Measurements from ENCODE around the gene SETD3.

Gene SETD3

GRCh38 chr14:99497894-99498293 is 17.2 kb upstream of the SETD3 start:
- no peak for DNase-seq (ENCODE audit: low read depth)

DNA sequence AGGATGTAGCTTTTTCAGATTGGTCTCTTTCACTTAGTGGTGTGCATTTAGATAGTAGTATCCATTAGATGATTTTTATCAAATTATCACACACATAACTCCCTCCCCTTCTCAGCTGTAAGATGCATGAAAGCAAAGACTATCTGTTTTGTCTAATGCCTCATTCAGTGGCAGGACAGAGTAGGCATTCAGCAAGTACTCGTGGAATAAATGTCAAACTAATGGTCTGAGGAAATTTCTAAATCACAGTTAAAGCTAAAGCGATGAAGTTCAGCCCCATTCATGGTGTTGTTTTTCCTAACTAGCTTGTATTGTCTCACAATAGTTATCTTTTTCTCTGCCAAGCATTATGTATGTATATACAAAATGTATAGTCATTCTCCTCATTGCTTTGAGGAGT is 16.7 kb upstream of the SETD3 start:
- DNase-seq (ENCODE audit: low read depth): no peak

DNA sequence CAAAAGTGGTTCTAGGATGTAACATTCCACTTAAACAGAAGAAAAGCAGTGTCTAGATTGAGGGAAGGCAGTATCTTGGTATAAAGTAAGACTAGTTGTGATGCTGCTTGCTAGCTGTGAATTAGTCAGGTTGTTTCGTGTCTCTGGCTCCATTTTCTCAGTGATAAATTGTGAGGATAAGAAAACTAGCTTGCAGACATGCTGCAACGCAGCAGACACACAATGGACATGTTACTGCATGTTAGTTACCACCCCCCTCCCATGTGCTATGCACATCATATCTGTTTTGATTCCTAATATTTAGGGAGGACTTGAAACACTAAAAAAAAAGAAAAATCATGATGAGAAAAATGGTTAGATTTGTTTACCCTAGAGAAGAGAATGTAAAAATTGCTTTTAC is 3.4 kb upstream of the SETD3 start:
- DNase-seq (ENCODE audit: low read depth): no peak

GRCh38 chr14:99481745-99482099 is 1.1 kb upstream of the SETD3 start:
- DNase-seq (ENCODE audit: low read depth): no peak

DNA sequence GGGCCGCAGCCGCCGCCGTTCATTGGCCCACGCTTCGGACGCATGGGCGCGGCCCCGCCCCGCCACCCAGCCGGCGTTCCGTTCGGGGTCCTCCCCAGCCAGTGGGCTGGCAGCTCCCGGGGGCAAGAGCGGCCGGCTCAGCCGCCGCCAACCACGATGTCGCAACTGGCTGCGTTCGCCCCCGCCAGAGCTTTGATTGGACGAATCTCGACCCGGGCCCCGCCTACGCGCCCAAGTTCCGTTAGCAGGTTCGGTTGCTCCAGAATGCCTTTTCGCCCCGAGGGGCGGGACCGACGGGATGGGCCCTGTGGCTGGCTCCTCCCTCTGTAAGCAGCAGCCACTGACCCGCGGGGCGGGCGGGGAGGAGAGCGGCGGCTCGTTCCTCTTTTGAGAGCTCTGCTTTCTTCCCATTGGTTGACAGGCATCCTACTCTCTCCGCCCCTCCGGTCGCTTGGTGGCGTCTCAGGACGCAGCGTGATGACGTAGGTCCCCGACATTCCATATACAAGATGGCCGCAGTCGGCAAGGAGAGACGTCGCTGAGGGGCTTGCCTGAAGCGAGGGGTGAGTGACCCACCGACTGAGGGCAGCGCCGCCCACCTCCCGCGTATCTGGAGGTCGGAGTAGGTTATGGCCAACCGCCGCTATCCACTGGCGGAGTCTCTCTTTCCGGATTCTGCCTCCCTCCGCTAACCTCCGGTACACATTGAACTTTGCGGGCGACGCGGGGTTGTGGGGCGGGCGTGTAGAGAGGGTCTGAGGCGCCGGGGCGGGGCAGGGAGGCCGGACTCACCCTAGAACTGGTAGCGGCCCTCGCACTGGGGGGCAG is 472 bp upstream of the SETD3 start, which contains the start of gene CCNK:
CCNK (plus strand) TSS at position 493 of the 828 bp plus-strand sequence. CDS start 11,269 bp downstream, outside the sequence.
- DNase-seq (ENCODE audit: low read depth): peak; percentile 99

DNA sequence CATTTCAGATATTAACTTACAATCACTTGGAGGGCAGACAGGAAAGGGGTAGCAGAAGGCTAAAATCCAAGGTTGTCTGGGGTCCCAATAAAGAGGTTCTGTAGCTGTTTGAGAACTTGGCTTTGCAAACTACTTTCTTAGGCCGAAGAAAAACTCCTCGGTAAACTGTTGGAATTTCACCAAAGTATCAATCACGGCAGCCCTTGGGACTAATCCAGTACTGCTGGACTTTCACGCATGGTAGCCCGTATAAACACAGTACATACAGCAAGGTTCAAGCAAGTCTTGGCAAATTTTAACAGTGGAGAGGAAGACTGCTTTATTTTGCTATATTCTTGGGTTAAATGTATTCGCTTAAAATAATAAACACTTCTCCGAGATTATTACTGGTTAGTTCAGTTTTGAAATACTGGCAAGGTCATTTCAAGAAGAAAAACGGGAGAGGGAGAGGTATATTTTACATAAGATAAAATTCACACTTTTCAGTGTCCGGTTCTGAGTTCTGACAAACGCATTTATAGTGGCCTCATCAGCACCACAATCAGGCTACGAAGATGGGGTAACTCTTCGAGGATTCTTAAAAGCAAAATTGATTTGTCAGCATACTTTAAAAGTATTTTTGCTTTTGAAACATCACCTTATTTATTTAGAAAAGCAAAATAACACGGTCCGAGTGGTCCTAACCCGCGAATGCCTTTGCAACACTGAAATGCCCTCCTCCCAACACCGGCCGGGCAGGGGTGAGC is 1.3 kb downstream of the SETD3 start:
- DNase-seq (ENCODE audit: low read depth): no peak

DNA sequence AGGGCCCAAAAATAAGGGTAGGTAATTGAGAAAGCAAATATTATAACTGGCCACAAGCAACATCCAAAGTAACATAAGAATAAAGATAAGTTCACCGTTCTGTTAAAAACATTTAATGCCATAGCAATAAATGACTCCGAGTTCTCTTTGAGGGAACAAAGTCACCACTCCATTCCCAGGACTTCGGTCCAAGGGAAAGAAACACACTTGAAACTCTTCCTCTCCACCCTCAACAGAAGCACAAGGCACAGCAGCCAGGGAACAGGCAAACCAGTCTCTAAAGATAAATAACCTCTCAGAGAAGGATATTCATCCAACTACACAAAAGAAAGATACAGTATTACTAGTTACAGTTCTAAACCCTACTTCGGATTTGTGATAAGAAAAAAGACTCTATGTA is 2.5 kb downstream of the SETD3 start:
- no peak for DNase-seq (ENCODE audit: low read depth)

- no peak for DNase-seq (ENCODE audit: low read depth)
Observed at GRCh38 chr14:99476864-99477263, 3.8 kb downstream of the SETD3 start.

- DNase-seq (ENCODE audit: low read depth): no peak
Observed at GRCh38 chr14:99475660-99476059, 5.0 kb downstream of the SETD3 start.

DNA sequence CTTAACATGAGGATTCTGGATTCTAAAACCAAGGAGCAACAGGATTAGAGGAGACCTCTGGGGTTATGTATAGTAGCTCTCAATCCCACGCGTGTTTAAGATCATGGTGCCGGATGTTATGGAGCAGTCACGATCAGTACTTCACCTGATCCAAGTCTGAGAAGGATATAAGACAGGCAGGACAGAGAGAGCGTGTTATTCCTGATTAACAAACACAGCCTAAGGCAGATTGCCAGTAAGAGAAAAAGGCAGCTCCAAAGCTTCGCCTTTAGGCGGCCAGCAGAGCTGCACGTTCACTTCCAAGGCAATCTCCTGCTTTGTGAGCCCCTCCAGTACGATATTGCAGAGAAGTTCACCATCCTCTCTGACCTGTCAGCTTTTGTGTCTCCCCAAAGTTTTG is 5.5 kb downstream of the SETD3 start:
- DNase-seq (ENCODE audit: low read depth): no peak

- no peak for DNase-seq (ENCODE audit: low read depth)
Observed at GRCh38 chr14:99473458-99473857, 7.2 kb downstream of the SETD3 start.

- DNase-seq (ENCODE audit: low read depth): no peak
Observed at GRCh38 chr14:99472937-99473336, 7.7 kb downstream of the SETD3 start.

DNA sequence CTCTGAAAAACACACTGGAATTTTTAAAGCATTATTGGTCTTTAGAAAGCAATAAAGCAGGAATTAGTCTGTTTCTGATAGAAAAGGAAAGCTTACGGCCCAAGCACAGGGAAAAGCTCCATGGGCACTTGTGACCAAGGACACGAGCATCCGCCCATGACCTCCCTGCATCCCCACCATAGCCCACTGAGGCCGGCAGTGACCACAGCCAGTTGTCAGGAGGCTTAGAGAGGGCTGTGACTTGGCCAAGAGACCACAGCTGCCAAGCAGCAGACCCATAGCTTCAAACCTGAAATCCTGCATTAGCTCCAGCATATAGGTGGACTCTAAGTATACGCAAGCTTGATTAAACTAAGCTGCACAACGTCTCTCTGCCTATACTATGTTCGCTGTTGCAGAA is 8.9 kb downstream of the SETD3 start:
- DNase-seq (ENCODE audit: low read depth): no peak

GRCh38 chr14:99468836-99469592 is 11.6 kb downstream of the SETD3 start:
- DNase-seq (ENCODE audit: low read depth): no peak

DNA sequence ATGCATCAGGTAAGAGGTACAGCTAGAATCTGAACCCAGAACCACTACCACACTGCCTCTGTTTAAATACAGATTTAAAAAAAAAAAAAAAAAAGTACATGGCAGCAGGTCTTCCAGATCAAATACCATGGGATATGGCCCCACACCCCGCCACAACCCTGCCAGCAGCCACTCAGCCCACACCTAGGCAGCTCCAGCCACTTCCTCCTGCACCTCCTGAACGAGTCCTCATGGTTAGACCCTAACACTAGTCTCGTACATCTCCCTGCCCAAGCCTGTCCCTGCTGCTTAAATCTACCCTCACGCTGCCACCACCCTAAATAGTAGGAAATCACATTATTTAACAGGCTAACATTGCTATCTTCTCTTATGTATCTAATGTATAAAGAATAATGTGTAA is 12.6 kb downstream of the SETD3 start:
- DNase-seq (ENCODE audit: low read depth): no peak

DNA sequence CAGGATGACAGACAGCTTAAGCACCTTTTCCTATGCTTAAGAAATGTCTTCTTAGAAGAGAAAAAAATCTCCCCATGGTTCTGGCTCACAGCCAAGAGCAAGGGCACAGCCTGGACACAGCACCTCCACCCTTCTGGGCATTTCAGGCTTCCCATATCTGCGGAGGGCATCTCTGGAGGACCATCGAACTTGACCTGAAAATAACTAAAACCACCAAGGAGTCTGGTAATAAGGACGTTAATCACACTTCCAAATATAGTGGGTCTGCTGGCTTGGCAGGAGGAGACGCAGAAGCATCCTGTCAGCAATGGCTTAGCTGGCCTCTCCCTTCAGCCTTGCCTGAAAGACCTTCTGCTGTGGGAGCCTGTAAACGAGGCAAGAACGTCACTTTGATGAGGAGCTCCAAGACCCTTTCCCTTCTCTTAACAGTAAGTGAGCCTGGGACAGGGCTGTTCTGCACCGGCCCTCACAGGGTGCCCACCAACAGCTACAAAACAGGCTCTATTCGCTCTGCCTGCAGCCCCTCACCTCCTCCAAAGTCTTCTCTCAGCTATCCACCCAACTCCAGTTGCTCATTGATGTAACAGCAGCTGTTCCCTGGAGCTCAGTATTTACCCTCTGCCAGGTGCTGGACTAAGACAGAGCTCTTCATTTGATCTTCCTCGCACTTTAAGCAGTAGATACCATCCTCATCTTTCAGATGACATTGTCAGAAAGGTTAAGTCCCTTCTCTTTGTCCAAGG is 13.2 kb downstream of the SETD3 start:
- DNase-seq (ENCODE audit: low read depth): no peak

- no peak for DNase-seq (ENCODE audit: low read depth)
Observed at GRCh38 chr14:99466758-99467157, 13.9 kb downstream of the SETD3 start.

DNA sequence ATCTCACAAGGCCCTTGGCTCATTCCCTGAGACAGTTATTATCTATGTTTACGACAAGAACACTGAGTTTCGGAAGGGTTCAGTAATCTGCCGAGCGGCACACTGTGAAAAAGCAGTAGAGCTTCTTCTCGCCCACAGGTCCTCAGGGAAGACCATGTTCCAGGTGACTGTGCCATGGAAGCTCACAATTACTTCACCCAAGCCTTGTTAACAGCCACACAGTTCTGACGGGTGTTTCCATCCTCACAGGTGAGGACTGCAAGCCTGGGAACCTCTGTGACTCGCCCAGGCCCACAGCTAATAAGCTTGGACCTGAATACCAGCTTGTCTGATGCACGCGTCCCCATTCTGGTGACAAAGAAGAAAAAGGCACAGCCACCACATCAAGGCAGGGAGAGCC is 15.4 kb downstream of the SETD3 start:
- DNase-seq (ENCODE audit: low read depth): no peak

DNA sequence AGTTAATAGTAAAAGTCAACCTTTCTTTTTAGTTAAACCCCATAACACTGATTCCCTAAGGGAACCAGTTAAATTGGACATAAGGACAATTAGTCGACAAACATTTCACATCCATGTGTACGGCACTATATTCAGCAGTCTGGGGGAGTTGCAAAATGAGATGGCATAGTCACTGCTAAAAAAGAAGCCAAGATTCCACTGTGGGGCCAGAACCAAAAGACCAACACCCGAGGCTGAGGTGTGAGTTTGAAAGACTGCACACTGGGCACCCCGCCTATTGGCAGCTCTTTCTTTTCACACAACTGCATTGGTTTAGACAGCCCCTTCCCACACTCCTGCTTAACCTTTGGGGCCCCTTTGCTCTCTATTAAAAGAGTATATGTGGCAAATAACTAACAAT is 16.7 kb downstream of the SETD3 start:
- DNase-seq (ENCODE audit: low read depth): no peak

GRCh38 chr14:99462210-99462609 is 18.4 kb downstream of the SETD3 start:
- DNase-seq (ENCODE audit: low read depth): no peak

DNA sequence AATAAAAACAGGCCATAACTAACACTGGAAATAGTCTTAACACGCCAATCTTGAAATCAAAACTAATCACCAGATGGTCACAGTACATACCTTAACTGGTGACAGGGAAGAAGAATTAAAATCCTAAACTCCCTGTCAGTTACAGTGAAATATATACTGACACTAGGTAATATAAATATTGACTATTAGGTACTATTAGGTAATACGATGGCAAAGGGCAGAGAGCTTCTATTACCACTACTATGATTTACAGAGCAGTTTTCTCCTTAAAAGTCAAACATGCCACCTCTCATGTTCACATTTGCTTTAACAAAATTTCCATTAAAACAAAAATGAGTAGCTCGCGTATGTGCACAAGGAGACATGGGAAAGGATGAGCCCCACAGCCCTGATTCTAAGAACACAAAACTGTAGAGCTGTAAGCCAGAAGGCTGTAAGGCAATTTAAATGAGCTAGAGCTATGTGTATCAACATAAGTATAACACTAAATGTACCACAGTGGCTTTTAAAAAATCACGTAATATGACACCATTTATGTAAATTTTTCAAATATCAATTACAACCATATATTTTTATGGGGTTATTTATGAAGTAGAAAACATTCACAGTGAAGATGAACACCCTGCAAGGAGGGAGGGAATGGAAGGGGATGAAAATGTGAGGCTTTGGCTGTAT is 19.1 kb downstream of the SETD3 start:
- DNase-seq (ENCODE audit: low read depth): no peak

DNA sequence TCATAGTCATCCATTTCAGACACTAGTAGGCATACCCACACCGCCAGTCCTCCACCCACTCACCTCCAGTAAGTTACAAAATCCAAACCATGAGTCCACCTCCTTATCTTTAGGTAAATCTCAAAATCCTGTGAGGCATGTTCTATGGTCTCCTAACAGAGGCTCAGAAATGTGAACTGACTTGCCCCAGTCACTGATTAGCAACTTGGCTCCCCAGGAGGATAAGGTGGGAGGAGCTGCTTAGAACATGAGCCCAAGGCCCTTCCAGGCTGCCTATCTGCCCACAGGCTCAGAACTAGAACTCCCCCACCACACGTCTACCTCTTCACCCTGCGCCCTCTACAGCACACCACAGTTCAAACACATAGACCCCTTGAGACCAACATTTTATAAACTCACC is 19.9 kb downstream of the SETD3 start:
- no peak for DNase-seq (ENCODE audit: low read depth)
